GM18505 (cell line): ENCODE data around the gene FGF10.

Source experiments
- ATAC-seq: cut with Tn5 transposase; IDR thresholded peaks from one replicate; pipeline ENCODE4 v1.9.1; 2021; ENCODE audit not compliant: unreplicated experiment
- POLR2A ChIP-seq: IDR thresholded peaks from 4 replicates; pipeline ENCODE4 v1.6.1; 2011; ENCODE audit warnings: borderline replicate concordance; ENCODE audit not compliant: insufficient read depth, insufficient read length; ENCODE audit errors: extremely low read depth

The FGF10 gene

GRCh38 chr5:44372028-44372427, 17.2 kb downstream of the FGF10 start:
- no peak for ATAC-seq
- TF ChIP-seq POLR2A = no peak

GRCh38 chr5:44367203-44367602, 22.0 kb downstream of the FGF10 start:
- no peak for ATAC-seq
- TF ChIP-seq POLR2A = no peak

- no peak for ATAC-seq
- no peak for TF ChIP-seq POLR2A
These were observed 23.9 kb downstream of the FGF10 start for GRCh38 chr5:44365345-44365744.

- no peak for TF ChIP-seq POLR2A
- ATAC-seq = no peak
These were observed 25.1 kb downstream of the FGF10 start for GRCh38 chr5:44364097-44364496.

- ATAC-seq = no peak
- no peak for TF ChIP-seq POLR2A
These were observed 27.7 kb downstream of the FGF10 start for GRCh38 chr5:44361342-44362001.

GRCh38 chr5:44360919-44361318, 28.3 kb downstream of the FGF10 start:
- no peak for TF ChIP-seq POLR2A
- no peak for ATAC-seq

GRCh38 chr5:44358421-44358820, 30.8 kb downstream of the FGF10 start:
- TF ChIP-seq POLR2A = no peak
- no peak for ATAC-seq

- ATAC-seq = no peak
- TF ChIP-seq POLR2A = no peak
These were observed 33.0 kb downstream of the FGF10 start for GRCh38 chr5:44356231-44356630.

GRCh38 chr5:44345871-44346270, 43.3 kb downstream of the FGF10 start:
- TF ChIP-seq POLR2A = no peak

GRCh38 chr5:44336708-44337107, 52.5 kb downstream of the FGF10 start:
- peak; percentile 64 for ATAC-seq
- no peak for TF ChIP-seq POLR2A

More at GRCh38 chr5:44345871-44346270, 43.3 kb downstream of the FGF10 start:
- ATAC-seq = no peak

GRCh38 chr5:44334622-44335021, 54.6 kb downstream of the FGF10 start:
- no peak for ATAC-seq
- no peak for TF ChIP-seq POLR2A

GRCh38 chr5:44332285-44332971, 56.8 kb downstream of the FGF10 start:
- no peak for TF ChIP-seq POLR2A
- ATAC-seq = peak; percentile 58

- ATAC-seq = no peak
- no peak for TF ChIP-seq POLR2A
These were observed 57.7 kb downstream of the FGF10 start for GRCh38 chr5:44331471-44332050.

- ATAC-seq = no peak
- TF ChIP-seq POLR2A = no peak
These were observed 59.5 kb downstream of the FGF10 start for GRCh38 chr5:44329716-44330115.
